DMS114 treated with DMSO at 0.1 percent for 48 hours (cell line): Measurements from ENCODE around the gene TMEM200B.
"Not testable (repeated sequence)": the region's sequence is repeated elsewhere in the genome, so short reads cannot be mapped to it uniquely, and the experiment has no call there.

Experiments used
- DNase-seq: peaks from one replicate; lab custom pipeline; 2025; ENCODE audit not compliant: unreplicated experiment; lab: John Stamatoyannopoulos, UW

TMEM200B gene

GRCh38 chr1:29123887-29124365, at the start of gene TMEM200B:
TMEM200B (minus strand) TSS chr1:29123903; CDS start chr1:29121828, 2,075 bp downstream.
- no peak for DNase-seq

- DNase-seq: no peak
These were observed 48.8 kb upstream of the TMEM200B start for GRCh38 chr1:29172415-29172939.

GRCh38 chr1:29171521-29171920, 47.8 kb upstream of the TMEM200B start:
- no peak for DNase-seq

- no peak for DNase-seq
These were observed 47.4 kb upstream of the TMEM200B start for GRCh38 chr1:29171089-29171488.

GRCh38 chr1:29169976-29170375, 46.3 kb upstream of the TMEM200B start:
- no peak for DNase-seq

GRCh38 chr1:29167904-29168303, 44.2 kb upstream of the TMEM200B start:
- no peak for DNase-seq

- no peak for DNase-seq
These were observed 42.7 kb upstream of the TMEM200B start for GRCh38 chr1:29166291-29166878.

- DNase-seq: no peak
These were observed 40.9 kb upstream of the TMEM200B start for GRCh38 chr1:29164588-29164987.

GRCh38 chr1:29162476-29163138, 38.9 kb upstream of the TMEM200B start:
- no peak for DNase-seq

GRCh38 chr1:29162025-29162424, 38.3 kb upstream of the TMEM200B start:
- DNase-seq: no peak

- DNase-seq: no peak
These were observed 36.1 kb upstream of the TMEM200B start for GRCh38 chr1:29159773-29160172.

- DNase-seq: no peak
These were observed 33.5 kb upstream of the TMEM200B start for GRCh38 chr1:29157269-29157601.

- no peak for DNase-seq
These were observed 33.0 kb upstream of the TMEM200B start for GRCh38 chr1:29156543-29157268.

- no peak for DNase-seq
These were observed 28.5 kb upstream of the TMEM200B start for GRCh38 chr1:29152046-29152805.

GRCh38 chr1:29150346-29150745, 26.6 kb upstream of the TMEM200B start:
- DNase-seq: not testable (repeated sequence)

- no peak for DNase-seq
These were observed 25.2 kb upstream of the TMEM200B start for GRCh38 chr1:29148656-29149491.

- DNase-seq: no peak
These were observed 22.2 kb upstream of the TMEM200B start for GRCh38 chr1:29145739-29146437.

GRCh38 chr1:29144178-29144577, 20.5 kb upstream of the TMEM200B start:
- no peak for DNase-seq

- no peak for DNase-seq
These were observed 19.0 kb upstream of the TMEM200B start for GRCh38 chr1:29142714-29143113.
